Measurements from ENCODE around the gene MEGF10.

The MEGF10 gene

GRCh38 chr5:127290946-127291693, 524 bp downstream of the MEGF10 start:
- ATAC-seq, result peak; percentile 9; the same call in 2 of the 3 replicates
- TF ChIP-seq BACH2 (CRISPR knock-in tag; IDR thresholded peaks at IDR 0.05; ENCODE audit: borderline replicate concordance) (no peak), ESRRG (CRISPR knock-in tag; IDR thresholded peaks at IDR 0.05) (no peak), TOX (CRISPR knock-in tag; IDR thresholded peaks at IDR 0.05; ENCODE audit: borderline replicate concordance) (no peak), ZNF565 (CRISPR knock-in tag; conservative IDR thresholded peaks at IDR 0.05; ENCODE audit: low read depth) (no peak), ARNTL (CRISPR knock-in tag; IDR thresholded peaks at IDR 0.05; ENCODE audit: borderline replicate concordance, low read depth) (no peak), ZNF8 (CRISPR knock-in tag; IDR thresholded peaks at IDR 0.05) (no peak), ISL1 (CRISPR knock-in tag; IDR thresholded peaks at IDR 0.05) (no peak), ZFP3 (CRISPR knock-in tag; IDR thresholded peaks at IDR 0.05) (no peak), POU6F1 (CRISPR knock-in tag; IDR thresholded peaks at IDR 0.05; ENCODE audit: borderline replicate concordance, low read depth) (no peak), RARB (CRISPR knock-in tag; IDR thresholded peaks at IDR 0.05) (no peak), TSHZ2 (CRISPR knock-in tag; IDR thresholded peaks at IDR 0.05) (no peak), ZFP30 (CRISPR knock-in tag; IDR thresholded peaks at IDR 0.05) (no peak), TCF4 (CRISPR knock-in tag; IDR thresholded peaks at IDR 0.05; ENCODE audit: borderline replicate concordance) (no peak), PATZ1 (CRISPR knock-in tag; IDR thresholded peaks at IDR 0.05; ENCODE audit: borderline replicate concordance) (no peak), PPARA (CRISPR knock-in tag; IDR thresholded peaks at IDR 0.05; ENCODE audit: borderline replicate concordance) (no peak)

- ATAC-seq, result no peak
- TF ChIP-seq TSHZ2 (CRISPR knock-in tag; IDR thresholded peaks at IDR 0.05), result no peak
- TF ChIP-seq CSRNP3 (CRISPR knock-in tag; IDR thresholded peaks at IDR 0.05), result no peak
- no peak for TF ChIP-seq SNAI2 (CRISPR knock-in tag; IDR thresholded peaks at IDR 0.05)
- no peak for TF ChIP-seq PATZ1 (CRISPR knock-in tag; IDR thresholded peaks at IDR 0.05; ENCODE audit: borderline replicate concordance)
- TF ChIP-seq BACH2 (CRISPR knock-in tag; IDR thresholded peaks at IDR 0.05; ENCODE audit: borderline replicate concordance), result no peak
- no peak for TF ChIP-seq CREB5 (CRISPR knock-in tag; IDR thresholded peaks at IDR 0.05; ENCODE audit: low read depth)
- no peak for TF ChIP-seq ZFP30 (CRISPR knock-in tag; IDR thresholded peaks at IDR 0.05)
- no peak for TF ChIP-seq ESRRG (CRISPR knock-in tag; IDR thresholded peaks at IDR 0.05)
- no peak for TF ChIP-seq ZC3H10 (CRISPR knock-in tag; IDR thresholded peaks at IDR 0.05)
- TF ChIP-seq CSDC2 (CRISPR knock-in tag; IDR thresholded peaks at IDR 0.05), result no peak
- TF ChIP-seq ISL1 (CRISPR knock-in tag; IDR thresholded peaks at IDR 0.05), result no peak
- TF ChIP-seq GLIS3 (CRISPR knock-in tag; IDR thresholded peaks at IDR 0.05), result no peak
- no peak for TF ChIP-seq ARNTL (CRISPR knock-in tag; IDR thresholded peaks at IDR 0.05; ENCODE audit: borderline replicate concordance, low read depth)
- no peak for TF ChIP-seq OSR1 (CRISPR knock-in tag; IDR thresholded peaks at IDR 0.05)
- TF ChIP-seq ZNF8 (CRISPR knock-in tag; IDR thresholded peaks at IDR 0.05), result no peak
- TF ChIP-seq ZNF565 (CRISPR knock-in tag; conservative IDR thresholded peaks at IDR 0.05; ENCODE audit: low read depth), result no peak
- TF ChIP-seq TOX (CRISPR knock-in tag; IDR thresholded peaks at IDR 0.05; ENCODE audit: borderline replicate concordance), result no peak
These were observed 1.6 kb downstream of the MEGF10 start for GRCh38 chr5:127292030-127292735.

All from SK-N-SH treated with all-trans-retinoic acid at 6 μM for 48 hours (cell line).